Stimulated activated CD8-positive, alpha-beta memory T cell treated with anti-CD3 and anti-CD28 coated beads, Interleukin-15, amount 100 ng/mL, for 4 hours (primary cell): ENCODE results near the gene HPSE2.

Source experiments
- DNase-seq, 2 donors: peaks; one replicate each; pipeline ENCODE4 v3.0.0-alpha.2; 2020; ENCODE audit warnings: low read depth in 2 of 2

HPSE2 gene

GRCh38 chr10:98433881-98434732 lies 801.5 kb downstream of the HPSE2 start:
- DNase-seq = no peak

- no peak for DNase-seq
Measured at GRCh38 chr10:98433371-98433770, 802.3 kb downstream of the HPSE2 start.

- DNase-seq = no peak
Measured at GRCh38 chr10:98432330-98432729, 803.3 kb downstream of the HPSE2 start.

- DNase-seq = no peak
Measured at GRCh38 chr10:98431016-98431415, 804.6 kb downstream of the HPSE2 start.

- DNase-seq = no peak
Measured at GRCh38 chr10:98430427-98430826, 805.2 kb downstream of the HPSE2 start.

GRCh38 chr10:98429320-98430072 lies 806.2 kb downstream of the HPSE2 start:
- DNase-seq = no peak

GRCh38 chr10:98427011-98427515 lies 808.6 kb downstream of the HPSE2 start:
- DNase-seq = no peak

GRCh38 chr10:98425511-98426352 lies 809.9 kb downstream of the HPSE2 start:
- DNase-seq = peak in 1 of 2 donors; percentile 14

- no peak for DNase-seq
Measured at GRCh38 chr10:98424295-98425254, 811.1 kb downstream of the HPSE2 start.

- no peak for DNase-seq
Measured at GRCh38 chr10:98423691-98424120, 811.9 kb downstream of the HPSE2 start.

- DNase-seq = no peak
Measured at GRCh38 chr10:98422182-98422581, 813.5 kb downstream of the HPSE2 start.

- DNase-seq = no peak
Measured at GRCh38 chr10:98420786-98421185, 814.9 kb downstream of the HPSE2 start.

GRCh38 chr10:98419469-98420261 lies 816.0 kb downstream of the HPSE2 start:
- DNase-seq = no peak

GRCh38 chr10:98418665-98419468 lies 816.8 kb downstream of the HPSE2 start:
- DNase-seq = no peak

- no peak for DNase-seq
Measured at GRCh38 chr10:98417973-98418664, 817.5 kb downstream of the HPSE2 start.

GRCh38 chr10:98417481-98417959 lies 818.1 kb downstream of the HPSE2 start:
- DNase-seq = no peak

- no peak for DNase-seq
Measured at GRCh38 chr10:98416606-98417388, 818.9 kb downstream of the HPSE2 start.
